Measurements from ENCODE around the gene SFMBT1.
"Not testable (repeated sequence)": the region's sequence is repeated elsewhere in the genome, so short reads cannot be mapped to it uniquely, and the experiment has no call there.

Gene SFMBT1

DNA sequence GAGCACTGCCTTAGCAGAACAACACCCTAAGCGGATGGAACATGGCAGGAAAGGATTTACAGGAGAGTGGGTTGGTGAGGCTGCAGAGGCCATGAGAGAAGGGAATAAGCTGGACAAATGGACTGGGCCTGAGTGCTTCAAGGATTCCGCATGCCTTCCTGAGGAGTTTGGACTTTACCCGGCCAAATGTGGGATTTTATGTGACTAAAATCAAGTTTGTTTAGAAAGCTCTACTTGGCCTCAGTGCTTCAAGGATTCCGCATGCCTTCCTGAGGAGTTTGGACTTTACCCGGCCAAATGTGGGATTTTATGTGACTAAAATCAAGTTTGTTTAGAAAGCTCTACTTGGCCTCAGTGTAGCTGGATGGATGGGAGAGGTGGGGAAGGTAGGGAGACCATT, 10.9 kb downstream of the SFMBT1 start:
- DNase-seq = not testable (repeated sequence)

DNA sequence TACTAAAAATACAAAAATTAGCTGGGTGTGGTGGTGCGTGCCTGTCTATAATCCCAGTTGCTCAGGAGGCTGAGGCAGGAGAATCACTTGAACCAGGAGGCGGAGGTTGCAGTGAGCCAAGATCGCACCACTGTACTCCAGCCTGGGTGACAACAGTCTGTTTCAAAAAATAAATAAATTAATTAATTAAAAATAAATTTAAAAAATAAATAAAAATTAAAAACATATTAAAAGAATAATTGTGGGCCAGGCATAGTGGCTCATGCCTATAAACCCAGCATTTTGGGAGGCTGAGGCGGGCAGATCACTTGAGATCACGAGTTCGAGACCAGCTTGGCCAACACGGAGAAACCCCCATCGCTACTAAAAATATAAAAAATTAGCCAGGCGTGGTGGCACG, 11.5 kb downstream of the SFMBT1 start:
- DNase-seq = not testable (repeated sequence)

DNA sequence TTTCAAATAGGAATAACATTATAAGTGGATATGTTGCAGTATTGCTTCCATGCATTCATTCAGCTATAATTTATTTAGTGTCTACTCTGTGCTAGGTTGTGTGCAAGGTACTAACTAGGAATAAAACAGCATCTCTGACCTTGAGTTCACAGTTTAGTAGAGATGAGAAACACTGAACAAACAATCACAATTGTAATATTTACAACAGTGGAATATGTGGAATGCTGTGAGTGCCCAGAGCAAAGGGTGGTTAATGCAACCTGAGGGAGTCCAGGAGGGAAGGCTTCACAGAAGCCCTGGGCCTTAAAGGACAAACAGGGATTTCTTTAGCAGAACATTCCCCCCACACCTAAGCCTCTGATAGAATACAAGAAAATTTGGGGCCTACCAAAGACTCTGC, 13.3 kb downstream of the SFMBT1 start:
- DNase-seq = no peak

DNA sequence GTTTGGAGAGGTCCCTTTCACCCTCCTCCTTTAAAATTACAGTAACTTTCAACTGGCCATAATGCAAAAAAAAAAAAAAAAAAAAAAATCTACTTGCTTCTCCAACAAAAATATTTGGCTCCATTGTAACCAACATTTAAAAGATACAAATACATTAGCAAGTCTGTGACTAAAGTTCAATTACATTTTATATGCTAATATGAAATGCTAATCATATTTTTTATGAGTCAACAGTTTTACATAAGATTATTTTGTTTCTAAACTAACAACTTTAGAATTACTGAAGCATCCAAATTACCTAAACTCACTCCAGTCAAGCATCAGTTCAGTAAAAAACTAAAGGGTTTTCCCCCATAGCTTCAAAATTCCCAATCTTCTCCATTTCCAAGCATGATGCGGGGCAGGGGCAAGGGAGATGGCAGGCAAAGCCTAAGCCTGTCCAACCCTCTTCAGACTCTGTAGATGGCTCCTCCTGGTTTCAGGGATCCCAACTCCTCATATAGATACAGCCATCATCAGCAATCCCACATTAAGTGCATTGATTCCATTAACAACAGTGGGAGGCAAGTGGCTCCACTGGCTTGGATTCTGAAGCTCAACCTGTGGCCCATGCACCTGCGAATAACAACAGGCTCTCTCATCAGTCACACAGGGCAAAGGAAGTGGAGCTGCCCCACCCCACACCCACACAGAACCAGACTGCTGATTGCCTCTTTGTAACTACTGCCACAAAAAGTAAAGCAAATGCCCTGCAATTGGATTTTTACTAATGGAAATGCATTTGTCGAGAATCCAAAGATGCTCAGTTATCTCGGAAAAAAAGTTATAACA, 15.0 kb downstream of the SFMBT1 start:
- peak in 2 of 4 experiments; percentile 14 to 28 for DNase-seq

DNA sequence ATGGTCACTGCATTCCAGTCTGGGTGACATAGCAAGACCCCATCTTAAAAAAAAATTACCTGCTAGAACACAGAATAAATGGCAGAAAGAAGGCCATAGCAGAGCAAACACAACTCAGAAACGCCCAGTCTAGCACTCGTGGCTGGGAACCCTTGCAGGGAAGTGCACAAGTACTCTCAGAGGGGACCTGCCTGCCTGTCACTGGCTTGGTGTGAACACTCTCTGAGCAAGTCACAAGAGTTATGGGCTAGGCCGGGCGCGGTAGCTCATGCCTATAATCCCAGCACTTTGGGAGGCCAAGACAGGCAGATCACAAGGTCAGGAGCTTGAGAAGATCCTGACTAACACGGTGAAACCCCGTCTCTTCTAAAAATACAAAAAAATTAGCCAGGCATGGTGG, 17.2 kb downstream of the SFMBT1 start:
- no peak for DNase-seq

DNA sequence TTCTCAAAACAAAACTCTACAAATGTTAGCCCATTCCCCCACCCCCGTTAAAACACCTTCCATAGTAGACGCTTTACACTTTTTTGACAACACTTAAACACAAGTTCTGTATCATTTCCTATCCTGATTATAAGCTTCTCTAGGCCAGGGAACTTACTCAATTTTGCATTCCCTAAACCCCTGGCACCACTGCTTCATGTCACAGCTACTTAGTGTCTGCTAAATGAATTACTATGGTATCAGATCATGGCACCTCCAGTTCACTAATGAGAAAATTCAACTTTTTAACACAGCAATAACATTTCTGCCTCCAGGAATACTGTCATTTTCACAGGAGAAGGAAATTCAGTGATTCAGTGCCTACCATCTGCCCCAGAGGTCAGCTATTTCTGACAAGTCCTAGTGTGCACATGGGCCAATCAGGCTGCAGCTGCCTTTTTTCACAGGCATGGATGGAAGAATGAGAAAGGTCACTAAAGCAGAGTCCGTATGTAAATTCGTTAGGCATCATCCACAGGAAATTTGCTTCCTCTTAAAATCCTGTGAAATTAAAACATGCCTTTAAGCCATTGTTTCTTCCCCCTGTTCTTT, 18.5 kb downstream of the SFMBT1 start:
- DNase-seq = no peak

DNA sequence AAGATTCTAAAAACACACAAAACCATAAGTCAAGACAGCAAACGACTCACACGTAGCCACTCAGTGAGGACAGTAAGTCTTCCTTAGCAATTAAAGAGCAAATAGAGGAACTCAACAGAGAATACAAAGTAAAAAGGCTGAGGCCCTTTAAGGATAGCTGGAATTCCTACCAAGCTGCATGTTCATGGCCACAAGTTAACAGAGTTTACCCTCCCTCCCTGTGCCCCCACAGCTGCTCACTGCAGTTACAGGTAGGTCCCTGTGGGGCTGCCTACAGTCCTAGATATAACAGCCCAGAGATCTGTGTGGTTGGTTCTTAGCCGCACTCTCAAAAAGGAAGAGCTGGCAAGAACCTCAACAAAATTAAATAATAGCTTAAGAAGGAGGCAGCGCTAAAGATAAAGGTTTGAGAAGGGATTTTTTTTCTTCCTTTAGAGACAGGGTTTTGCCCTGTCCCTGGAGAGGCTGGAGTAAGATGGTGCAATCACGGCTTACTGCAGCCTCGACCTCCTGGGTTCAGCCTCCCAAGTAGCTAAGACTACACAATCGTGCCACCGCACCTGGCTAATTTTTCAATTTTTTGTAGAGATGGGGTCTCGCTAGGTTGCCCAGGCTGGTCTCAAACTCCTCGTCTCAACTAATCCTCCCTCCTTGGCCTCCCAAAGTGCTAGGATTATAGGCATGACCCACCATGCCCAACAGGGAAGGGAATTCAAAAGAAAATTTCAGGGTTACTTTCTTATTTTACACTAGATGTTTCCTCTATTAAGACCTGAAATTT, 19.3 kb downstream of the SFMBT1 start:
- no peak for DNase-seq

DNA sequence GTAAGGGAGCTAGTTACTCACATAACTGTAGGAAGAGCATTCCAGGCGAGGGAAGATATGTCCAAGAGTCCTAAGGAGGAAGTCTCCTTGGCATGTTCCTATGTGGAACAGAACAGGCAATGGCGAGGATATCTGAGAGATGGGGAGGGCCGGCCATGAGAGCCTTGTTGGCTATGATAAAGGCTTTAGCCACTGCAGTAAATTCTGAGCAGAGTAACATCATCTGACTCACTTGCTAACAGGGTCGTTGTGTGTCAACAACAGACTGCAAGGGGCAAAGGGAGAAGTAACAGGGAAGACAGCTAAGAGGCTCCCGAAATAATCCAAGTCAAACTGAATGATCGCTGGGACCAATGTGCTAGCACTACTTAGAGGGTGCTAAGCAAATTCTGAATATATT, 21.6 kb downstream of the SFMBT1 start:
- DNase-seq = no peak

DNA sequence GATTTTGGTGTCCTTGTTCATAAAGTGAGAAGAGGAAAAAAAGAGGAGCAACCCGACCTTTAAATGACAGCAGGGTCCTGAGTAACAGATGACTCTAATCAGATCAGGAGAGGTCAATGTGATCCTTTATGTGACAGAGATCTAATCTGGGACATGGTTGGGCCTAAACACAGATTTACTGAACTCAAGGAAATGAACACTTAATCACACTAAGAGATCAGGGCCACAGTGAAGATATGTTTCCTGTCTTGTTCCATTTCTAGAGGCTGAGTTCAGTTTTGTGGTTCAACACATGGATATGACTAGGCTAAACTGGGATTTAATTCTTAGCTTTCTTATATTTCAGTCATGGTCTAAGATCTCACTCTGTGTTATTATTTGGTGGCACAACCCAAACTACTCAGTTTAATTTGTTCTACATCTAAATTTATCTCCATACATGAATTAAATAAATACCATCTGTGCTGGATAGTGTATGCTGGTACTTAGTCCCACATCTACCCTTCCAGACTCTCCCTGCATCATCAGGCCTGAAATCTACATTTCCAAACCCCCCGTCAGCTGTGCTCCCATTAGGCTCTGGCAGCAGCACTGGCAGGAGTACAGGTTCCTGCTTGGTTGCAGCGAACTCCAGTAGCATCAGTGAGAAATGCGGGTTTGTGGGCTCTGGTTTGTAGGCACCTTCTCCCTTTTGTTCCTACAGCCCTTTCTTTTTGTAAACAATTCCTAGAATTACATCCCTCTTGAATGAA, 22.6 kb downstream of the SFMBT1 start:
- DNase-seq = no peak

DNA sequence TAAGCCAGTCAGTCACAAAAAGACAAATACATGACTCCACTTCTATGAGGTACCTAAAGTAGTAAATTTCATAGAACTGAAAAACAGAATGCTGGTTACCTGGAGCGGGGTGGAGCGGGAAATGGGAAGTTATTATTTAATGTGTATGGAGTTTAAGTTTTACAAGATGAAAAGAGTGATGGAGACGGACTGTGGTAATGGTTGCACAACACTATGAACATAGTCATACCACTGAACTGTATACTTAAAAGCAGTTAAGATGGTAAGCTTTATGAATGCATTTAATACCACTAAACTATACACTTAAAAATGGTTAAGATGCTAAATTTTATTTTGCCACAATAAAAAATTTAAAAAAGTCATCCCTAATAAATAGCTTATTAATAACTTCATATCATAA, 23.2 kb downstream of the SFMBT1 start:
- no peak for DNase-seq

DNA sequence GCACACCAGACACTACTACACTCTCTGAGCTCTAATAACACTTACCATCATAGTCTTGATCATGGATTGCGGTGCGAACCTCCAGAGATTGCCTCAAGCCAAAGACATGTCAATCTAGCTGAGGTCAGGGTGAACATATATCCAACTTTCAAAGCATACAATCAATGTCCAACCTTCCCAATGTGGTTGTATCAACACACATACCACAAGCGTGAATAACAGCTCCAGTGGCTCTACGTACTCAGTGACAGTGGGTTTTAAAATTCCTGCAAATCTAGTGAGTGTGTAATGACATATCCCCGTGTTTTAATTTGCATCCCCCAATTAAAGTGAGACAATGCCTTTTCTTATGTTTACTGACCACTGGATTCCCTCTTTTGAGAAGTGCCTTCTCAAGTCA, 29.6 kb downstream of the SFMBT1 start:
- DNase-seq = no peak

DNA sequence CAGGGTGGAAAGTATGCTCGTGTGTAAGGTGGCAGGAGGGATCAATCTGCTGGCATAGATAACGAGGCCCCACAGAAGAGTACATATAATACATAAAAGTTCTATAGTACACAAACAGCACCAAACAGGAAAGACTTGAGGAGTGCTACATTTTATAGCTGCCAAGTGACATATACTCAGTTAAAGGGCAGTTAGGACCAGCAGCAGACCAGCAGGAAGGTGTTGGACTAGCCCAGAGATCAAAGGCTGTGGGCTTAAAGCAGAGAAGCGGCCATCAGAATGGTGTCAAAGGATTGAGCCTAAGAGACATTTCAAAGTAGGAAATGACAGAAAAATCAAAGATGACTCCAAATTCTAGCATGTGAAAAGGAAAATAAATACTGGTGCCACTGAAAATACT, 34.5 kb downstream of the SFMBT1 start:
- DNase-seq = no peak

DNA sequence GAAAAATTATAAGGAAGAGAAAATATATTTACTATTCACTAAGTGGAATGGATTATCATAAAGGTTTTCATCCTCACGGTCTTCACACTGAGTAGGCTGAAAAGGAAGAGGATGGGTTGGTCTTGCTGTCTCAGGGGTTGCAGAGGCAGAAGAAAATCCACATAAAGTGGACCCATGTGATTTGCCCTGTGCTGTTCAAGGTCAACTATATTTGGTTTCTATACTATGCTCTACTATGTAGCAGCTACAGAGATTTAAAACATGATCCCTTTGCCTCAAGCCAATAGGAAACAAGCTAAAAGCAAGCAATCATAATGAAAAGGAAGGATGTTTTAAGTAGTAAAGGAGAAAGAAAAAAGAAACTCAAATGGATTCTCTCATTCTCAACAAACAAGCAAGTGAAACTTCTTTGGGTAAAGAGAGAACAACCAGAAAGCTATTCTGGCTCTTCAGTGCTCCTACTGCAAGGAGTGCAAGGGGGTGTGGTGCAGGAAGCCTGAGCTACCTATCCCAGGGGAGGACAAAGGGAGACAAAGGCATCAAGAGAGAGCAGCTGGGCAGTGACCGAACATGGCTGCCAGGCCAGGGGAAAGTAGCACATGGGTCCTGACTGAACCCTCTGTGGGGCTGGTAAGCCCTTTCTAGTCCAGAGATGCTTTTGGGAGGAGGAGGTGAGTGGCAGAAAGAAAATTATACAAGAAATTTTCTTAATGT, 35.9 kb downstream of the SFMBT1 start:
- no peak for DNase-seq

DNA sequence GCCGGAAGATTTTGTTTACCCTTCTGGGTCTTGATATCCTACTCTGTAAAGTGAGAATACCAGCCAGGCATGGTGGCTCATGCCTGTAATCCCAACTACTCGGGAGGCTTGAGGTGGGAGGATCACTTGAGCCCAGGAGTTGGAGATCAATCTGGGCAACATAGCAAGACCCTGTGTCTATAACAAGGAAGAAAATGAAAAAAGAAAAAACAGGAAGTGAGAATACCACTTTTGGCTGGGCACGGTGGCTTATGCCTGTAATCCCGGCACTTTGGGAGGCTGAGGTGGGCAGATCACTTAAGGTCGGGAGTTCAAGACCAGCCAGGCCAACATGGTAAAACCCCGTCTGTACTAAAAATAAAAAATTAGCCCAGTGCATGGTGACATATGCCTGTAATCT, 36.9 kb downstream of the SFMBT1 start:
- no peak for DNase-seq

DNA sequence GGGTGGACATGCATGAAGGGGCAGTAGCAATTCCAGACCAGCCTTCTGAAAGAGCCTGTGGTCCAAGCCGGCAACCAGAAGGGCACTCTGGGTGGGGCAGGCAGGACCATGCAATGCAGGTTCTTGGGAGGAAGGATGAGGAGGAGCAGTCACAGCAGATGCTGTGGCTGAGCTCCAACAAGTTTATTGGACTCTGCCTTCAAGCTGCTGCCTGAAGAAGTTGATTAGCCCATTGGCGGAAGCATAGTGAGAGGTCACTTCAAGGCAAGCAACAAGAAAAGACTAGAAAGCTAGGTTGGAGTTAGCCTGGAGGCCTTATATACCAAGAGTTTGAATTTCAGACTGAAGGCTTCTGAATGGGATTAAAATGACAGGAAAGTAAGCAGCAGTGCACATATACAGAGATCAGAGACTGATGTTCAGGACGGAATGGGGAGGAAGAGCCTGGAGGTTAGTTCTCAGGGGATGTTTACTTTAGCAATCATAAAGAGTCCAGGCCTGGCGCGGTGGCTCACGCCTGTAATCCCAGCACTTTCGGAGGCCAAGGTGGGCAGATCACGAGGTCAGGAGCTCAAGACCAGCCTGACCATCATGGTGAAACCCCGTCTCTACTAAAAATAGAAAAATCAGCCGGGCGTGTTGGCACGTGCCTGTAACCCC, 39.9 kb downstream of the SFMBT1 start:
- DNase-seq = no peak

DNA sequence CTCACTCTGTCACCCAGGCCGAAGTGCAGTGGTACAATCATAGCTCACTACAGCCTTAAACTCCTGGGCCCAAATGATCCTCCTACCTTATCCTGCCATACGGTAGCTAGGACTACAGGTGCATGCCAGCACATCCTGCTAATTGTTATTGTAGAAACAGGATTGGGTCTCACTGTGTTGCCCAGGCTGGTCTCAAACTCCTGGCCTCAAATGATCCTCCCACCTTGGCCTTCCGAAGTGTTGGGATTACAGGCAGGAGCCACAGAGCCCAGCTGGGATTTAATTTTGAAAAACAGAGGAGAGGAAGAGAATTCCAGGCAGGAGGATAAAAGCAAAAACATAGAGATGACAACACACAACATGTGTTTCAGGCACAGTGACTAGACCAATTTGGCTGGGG, 40.5 kb downstream of the SFMBT1 start:
- DNase-seq = no peak

DNA sequence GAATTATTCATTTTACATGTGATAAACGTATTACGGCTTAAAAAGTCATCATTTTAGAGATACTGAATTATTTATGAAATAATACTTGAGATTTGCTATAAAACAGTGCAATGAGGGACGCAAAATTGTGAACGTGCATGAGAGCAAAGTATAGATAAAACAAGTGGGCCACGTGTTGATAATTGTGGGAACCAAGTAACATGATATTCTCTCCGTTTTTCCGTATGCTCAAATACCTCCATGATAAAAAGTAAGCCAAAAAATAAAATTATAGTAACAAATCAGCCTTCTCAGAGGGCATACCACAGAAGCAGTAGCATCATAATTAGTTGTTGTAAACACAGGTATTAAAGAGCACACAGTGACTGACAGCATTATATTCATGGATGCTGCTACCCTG, 42.6 kb downstream of the SFMBT1 start:
- DNase-seq = no peak

DNA sequence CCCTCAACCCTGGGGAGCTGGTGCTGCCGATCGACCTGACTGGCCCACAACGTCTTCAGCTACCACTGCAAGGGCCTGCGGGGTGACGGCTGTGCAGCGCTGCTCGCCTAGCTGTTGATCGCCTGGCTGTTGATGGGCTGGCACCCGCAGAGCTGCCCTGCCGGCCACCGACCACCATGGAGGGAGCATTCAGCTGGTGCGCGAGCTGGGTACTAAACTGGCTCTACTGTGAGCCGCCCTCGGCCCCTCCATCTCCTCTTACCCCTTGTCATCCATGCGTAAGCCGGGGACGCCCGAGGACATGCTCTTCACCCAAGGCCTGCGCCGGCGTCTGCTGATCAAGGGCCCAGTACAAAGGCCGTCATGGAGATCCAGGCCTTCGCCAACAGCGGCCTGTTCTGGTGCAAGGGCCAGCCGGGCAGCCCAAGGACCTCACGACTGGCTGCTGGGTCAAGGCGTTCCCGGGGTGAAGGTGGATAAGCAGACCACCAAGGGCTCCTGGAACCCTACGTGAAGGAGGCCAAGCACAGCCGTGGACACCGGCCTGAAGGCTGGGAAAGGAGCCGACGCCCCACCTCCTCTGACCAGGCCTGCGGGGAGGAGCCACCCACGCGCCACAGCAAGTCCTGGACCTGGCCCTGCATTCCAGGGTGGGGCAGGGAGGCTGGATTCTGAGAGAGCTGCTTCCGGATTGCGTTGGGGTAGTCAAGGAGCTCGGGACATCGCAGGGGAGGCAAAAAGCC, 46.9 kb downstream of the SFMBT1 start:
- DNase-seq = no peak

DNA sequence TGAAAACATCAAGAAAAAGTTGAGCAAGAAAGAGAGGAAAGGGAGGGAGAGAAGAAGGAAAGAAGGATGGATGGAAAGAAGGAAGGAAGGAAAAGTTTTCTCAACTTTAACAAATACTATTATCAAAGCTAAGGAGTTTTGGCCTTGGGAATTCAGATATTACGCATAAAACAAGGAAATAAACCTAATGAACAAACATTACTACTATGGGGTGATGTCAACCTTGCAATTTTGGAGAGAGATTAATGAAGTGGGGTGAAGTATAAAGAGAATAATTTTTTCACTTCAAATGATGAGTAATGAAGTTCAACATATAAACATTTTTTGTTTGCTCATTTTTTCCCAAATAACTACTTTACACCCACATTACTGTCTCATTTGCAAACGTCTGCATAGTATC, 55.2 kb downstream of the SFMBT1 start:
- no peak for DNase-seq

DNA sequence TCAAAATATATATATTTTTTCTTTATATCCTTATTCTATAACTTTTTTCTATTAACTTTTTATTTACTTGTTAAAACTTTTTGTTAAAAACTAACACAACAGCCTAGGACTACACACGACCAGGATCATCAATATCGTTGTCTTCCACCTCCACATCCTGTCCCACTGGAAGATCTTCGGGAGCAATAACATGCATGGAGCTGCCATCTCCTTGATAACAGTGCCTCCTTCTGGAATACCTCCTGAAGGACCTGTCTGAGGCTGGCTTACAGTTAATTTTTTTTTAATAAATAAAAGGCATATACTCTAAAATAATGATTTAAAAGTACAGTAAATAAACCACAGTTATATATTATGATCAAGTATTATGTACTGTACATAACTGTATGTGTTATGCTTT, 58.9 kb downstream of the SFMBT1 start:
- DNase-seq = no peak

DNA sequence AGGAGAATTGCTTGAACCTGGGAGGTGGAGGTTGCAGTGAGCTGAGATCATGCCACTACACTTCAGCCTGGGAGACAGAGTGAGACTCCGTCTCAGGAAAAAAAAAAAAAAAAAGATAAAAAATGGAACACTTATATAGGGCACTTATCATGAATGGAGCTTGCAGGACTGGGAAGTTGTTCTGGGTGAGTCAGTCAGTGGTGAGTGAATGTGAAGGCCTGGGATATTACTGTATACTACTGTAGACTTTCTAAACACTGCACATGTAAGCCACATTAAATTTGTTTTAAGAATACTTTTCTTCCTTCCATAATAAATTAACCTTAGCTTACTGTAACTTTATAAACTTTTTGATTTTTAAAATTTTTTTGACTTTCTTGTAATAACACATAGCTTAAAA, 59.8 kb downstream of the SFMBT1 start:
- DNase-seq = no peak
